ENCODE results near the gene GTPBP4. TPM values are rescaled to one million over a fixed set of nuclear protein-coding genes. Genes with fewer than 3 reads are reported as not detected.

The GTPBP4 gene
- total RNA-seq, 1 experiment from 2014 or later, result 97.4 TPM

DNA sequence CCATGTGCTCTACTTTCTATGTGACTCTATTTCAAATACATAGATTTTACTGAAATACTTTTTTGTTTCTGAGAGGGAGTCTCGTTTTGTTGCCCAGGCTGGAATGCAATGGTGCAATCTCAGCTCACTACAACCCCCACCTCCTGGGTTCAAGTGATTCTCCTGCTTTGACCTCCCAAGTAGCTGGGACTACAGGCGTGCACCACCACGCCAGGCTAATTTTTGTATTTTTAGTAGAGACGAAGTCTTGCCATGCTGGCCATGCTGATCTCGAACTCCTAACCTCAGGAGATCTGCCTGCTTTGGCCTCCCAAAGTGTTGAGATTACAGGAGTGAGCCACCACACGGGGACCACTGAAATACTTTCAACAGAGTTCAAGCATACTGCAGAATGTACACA lies 57.2 kb downstream of the GTPBP4 start:
- no peaks in the 10 kb centered on the region for H3K9me3 Mint-ChIP-seq
- peaks cover 19% of the 10 kb centered on the region for H3K4me1 Mint-ChIP-seq
- H3K36me3 Mint-ChIP-seq, result peaks cover 49% of the 10 kb centered on the region
- H3K27me3 Mint-ChIP-seq (ENCODE audit: low read depth), result no peaks in the 10 kb centered on the region
- ChIA-PET CTCF (no interaction called here), POLR2A (interaction anchor here (0.6 to 1.0 kb wide), 2 partner anchors 9 to 235 kb away, joined by 3 to 5 read pairs; no protein-coding TSS in a partner anchor)
- no peak for ATAC-seq
- DNase-seq (ENCODE audit: low spot score), result no peak
- peak overlapping the region; percentile 50 for H3K4me3 Mint-ChIP-seq
- TF ChIP-seq TP53 (CRISPR knock-in tag; IDR thresholded peaks at IDR 0.05) (no peak), NFATC4 (CRISPR knock-in tag; IDR thresholded peaks at IDR 0.05) (no peak), SMAD3 (CRISPR knock-in tag; IDR thresholded peaks at IDR 0.05; ENCODE audit: borderline replicate concordance) (no peak)
- TF ChIP-seq, protein P1, sequence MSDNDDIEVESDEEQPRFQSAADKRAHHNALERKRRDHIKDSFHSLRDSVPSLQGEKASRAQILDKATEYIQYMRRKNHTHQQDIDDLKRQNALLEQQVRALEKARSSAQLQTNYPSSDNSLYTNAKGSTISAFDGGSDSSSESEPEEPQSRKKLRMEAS (CRISPR knock-in tag; IDR thresholded peaks at IDR 0.05), result no peak
- TF ChIP-seq, protein P2, sequence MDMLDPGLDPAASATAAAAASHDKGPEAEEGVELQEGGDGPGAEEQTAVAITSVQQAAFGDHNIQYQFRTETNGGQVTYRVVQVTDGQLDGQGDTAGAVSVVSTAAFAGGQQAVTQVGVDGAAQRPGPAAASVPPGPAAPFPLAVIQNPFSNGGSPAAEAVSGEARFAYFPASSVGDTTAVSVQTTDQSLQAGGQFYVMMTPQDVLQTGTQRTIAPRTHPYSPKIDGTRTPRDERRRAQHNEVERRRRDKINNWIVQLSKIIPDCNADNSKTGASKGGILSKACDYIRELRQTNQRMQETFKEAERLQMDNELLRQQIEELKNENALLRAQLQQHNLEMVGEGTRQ (CRISPR knock-in tag; IDR thresholded peaks at IDR 0.05), result no peak
- TF ChIP-seq, protein P3, sequence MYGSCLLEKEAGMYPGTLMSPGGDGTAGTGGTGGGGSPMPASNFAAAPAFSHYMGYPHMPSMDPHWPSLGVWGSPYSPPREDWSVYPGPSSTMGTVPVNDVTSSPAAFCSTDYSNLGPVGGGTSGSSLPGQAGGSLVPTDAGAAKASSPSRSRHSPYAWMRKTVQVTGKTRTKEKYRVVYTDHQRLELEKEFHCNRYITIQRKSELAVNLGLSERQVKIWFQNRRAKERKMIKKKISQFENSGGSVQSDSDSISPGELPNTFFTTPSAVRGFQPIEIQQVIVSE (CRISPR knock-in tag; IDR thresholded peaks at IDR 0.05; ENCODE audit: borderline replicate concordance), result no peak
- TF ChIP-seq, protein P4, sequence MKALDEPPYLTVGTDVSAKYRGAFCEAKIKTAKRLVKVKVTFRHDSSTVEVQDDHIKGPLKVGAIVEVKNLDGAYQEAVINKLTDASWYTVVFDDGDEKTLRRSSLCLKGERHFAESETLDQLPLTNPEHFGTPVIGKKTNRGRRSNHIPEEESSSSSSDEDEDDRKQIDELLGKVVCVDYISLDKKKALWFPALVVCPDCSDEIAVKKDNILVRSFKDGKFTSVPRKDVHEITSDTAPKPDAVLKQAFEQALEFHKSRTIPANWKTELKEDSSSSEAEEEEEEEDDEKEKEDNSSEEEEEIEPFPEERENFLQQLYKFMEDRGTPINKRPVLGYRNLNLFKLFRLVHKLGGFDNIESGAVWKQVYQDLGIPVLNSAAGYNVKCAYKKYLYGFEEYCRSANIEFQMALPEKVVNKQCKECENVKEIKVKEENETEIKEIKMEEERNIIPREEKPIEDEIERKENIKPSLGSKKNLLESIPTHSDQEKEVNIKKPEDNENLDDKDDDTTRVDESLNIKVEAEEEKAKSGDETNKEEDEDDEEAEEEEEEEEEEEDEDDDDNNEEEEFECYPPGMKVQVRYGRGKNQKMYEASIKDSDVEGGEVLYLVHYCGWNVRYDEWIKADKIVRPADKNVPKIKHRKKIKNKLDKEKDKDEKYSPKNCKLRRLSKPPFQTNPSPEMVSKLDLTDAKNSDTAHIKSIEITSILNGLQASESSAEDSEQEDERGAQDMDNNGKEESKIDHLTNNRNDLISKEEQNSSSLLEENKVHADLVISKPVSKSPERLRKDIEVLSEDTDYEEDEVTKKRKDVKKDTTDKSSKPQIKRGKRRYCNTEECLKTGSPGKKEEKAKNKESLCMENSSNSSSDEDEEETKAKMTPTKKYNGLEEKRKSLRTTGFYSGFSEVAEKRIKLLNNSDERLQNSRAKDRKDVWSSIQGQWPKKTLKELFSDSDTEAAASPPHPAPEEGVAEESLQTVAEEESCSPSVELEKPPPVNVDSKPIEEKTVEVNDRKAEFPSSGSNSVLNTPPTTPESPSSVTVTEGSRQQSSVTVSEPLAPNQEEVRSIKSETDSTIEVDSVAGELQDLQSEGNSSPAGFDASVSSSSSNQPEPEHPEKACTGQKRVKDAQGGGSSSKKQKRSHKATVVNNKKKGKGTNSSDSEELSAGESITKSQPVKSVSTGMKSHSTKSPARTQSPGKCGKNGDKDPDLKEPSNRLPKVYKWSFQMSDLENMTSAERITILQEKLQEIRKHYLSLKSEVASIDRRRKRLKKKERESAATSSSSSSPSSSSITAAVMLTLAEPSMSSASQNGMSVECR (CRISPR knock-in tag; IDR thresholded peaks at IDR 0.05; ENCODE audit: borderline replicate concordance), result no peak
- TF ChIP-seq, protein P5, sequence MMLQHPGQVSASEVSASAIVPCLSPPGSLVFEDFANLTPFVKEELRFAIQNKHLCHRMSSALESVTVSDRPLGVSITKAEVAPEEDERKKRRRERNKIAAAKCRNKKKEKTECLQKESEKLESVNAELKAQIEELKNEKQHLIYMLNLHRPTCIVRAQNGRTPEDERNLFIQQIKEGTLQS (CRISPR knock-in tag; conservative IDR thresholded peaks at IDR 0.05), result no peak
- TF ChIP-seq, protein P6, sequence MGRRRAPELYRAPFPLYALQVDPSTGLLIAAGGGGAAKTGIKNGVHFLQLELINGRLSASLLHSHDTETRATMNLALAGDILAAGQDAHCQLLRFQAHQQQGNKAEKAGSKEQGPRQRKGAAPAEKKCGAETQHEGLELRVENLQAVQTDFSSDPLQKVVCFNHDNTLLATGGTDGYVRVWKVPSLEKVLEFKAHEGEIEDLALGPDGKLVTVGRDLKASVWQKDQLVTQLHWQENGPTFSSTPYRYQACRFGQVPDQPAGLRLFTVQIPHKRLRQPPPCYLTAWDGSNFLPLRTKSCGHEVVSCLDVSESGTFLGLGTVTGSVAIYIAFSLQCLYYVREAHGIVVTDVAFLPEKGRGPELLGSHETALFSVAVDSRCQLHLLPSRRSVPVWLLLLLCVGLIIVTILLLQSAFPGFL (CRISPR knock-in tag; IDR thresholded peaks at IDR 0.05; ENCODE audit: borderline replicate concordance), result no peak
- H3K27ac Mint-ChIP-seq, result peak overlapping the region; percentile 81

DNA sequence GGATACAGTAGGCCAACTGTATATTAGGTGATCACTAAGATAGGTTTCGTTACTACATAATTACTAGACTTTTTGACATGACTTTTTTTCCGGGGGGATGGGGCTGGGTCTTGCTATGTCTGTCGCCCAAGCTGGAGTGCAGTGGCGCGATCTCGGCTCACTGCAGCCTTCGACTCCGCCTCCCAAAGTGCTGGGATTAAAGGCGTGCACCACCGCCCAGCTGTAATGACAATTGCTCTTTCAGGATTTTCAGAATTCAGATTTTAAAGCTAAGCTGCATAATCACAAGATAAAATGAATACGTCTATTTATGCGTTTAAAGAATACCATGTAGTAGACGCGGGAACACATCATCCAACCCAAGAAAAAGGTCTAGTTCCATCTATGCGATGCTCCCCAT lies 59.7 kb downstream of the GTPBP4 start:
- CTCF ChIA-PET, result interaction anchor here (1.9 to 2.0 kb wide), 2 partner anchors 12 to 232 kb away, joined by 5 to 7 read pairs; no protein-coding TSS in a partner anchor
- no peak for DNase-seq (ENCODE audit: low spot score)
- TF ChIP-seq ATF1 (CRISPR knock-in tag; IDR thresholded peaks at IDR 0.05), result no peak
- no peak for TF ChIP-seq ETV6 (CRISPR knock-in tag; IDR thresholded peaks at IDR 0.05)
- TF ChIP-seq NR3C1 (CRISPR knock-in tag; conservative IDR thresholded peaks at IDR 0.05; ENCODE audit: low read depth), result no peak
- TF ChIP-seq, protein P7, sequence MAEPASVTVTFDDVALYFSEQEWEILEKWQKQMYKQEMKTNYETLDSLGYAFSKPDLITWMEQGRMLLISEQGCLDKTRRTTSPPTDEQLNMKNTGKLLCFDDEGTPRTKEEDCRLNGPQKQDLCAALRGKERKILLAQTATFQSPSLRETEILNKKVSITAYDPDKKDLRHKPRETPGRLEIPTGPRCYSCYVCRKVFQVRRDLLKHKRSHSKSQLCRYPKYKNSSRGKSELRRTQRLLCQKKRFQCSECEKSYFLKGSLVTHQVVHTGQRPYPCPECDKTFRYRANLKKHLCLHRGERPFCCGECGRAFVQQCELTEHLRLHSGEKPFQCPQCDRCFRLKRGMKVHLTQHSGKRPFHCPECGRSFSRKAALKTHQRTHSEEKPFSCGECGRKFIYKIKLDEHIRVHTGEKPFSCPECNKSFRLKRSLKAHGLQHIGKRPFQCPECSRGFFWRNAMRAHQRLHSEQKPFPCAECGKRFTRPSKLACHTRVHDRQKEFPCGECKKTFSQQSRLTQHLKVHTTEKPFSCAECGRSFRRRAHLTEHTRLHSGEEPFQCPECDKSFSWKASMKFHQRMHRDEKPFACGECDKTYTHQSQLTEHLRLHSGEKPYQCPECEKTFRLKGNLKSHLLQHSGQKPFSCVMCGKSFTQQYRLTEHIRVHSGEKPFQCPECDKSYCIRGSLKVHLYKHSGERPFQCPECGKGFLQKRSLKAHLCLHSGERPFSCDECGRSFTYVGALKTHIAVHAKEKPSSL (CRISPR knock-in tag; conservative IDR thresholded peaks at IDR 0.05), result no peak
- TF ChIP-seq TEAD1 (CRISPR knock-in tag; IDR thresholded peaks at IDR 0.05), result no peak
- no peak for TF ChIP-seq ZNF121 (CRISPR knock-in tag; IDR thresholded peaks at IDR 0.05)
- TF ChIP-seq GABPB1 (CRISPR knock-in tag; IDR thresholded peaks at IDR 0.05), result no peak
- no peaks in the 10 kb centered on the region for H3K27me3 Mint-ChIP-seq (ENCODE audit: low read depth)
- no peak for ATAC-seq
- H3K4me3 Mint-ChIP-seq, result peak overlapping the region; percentile 97
- no peaks in the 10 kb centered on the region for H3K9me3 Mint-ChIP-seq
- peaks cover 32% of the 10 kb centered on the region for H3K4me1 Mint-ChIP-seq
- H3K27ac Mint-ChIP-seq, result peak overlapping the region; percentile 98
- POLR2A ChIA-PET, result interaction anchor here (2.6 kb wide), 1 partner anchor 12 kb away, joined by 10 read pairs; no protein-coding TSS in a partner anchor
- H3K36me3 Mint-ChIP-seq, result peaks cover 45% of the 10 kb centered on the region

Data from WTC11 (cell line).